Ishikawa (cell line): ENCODE data around the gene LTBP4.

ENCODE experiments used
- CEBPB ChIP-seq: IDR thresholded peaks from 2 replicates; pipeline ENCODE4 v1.6.1; 2012
- EGR1 ChIP-seq: IDR thresholded peaks from 2 replicates; pipeline ENCODE4 v1.6.1; 2012
- EP300 ChIP-seq: IDR thresholded peaks from 2 replicates; pipeline ENCODE4 v1.6.1; 2012; ENCODE audit warnings: borderline replicate concordance
- FOXM1 ChIP-seq: IDR thresholded peaks from 2 replicates; pipeline ENCODE4 v1.6.1; 2012; ENCODE audit warnings: low read depth, borderline replicate concordance
- NFIC ChIP-seq: IDR thresholded peaks from 2 replicates; pipeline ENCODE4 v1.6.1; 2012
- RAD21 ChIP-seq: IDR thresholded peaks from 2 replicates; pipeline ENCODE4 v1.6.1; 2012; ENCODE audit warnings: low read depth
- TAF1 ChIP-seq: IDR thresholded peaks from 2 replicates; pipeline ENCODE4 v1.6.1; 2012; ENCODE audit warnings: low read depth, mild to moderate bottlenecking
- TCF12 ChIP-seq: IDR thresholded peaks from 2 replicates; pipeline ENCODE4 v1.6.1; 2012; ENCODE audit warnings: low read depth
- TEAD4 ChIP-seq: IDR thresholded peaks from 2 replicates; pipeline ENCODE4 v1.6.1; 2012
- YY1 ChIP-seq: IDR thresholded peaks from 2 replicates; pipeline ENCODE4 v1.6.1; 2012; ENCODE audit warnings: low read depth
- ZBTB7A ChIP-seq: IDR thresholded peaks from 2 replicates; pipeline ENCODE4 v1.6.1; 2012; ENCODE audit warnings: low read depth
- TF ChIP-seq, protein P1 (sequence below): IDR thresholded peaks from 2 replicates; pipeline ENCODE4 v1.6.1; 2012
- TF ChIP-seq, protein P2 (sequence below): IDR thresholded peaks from 2 replicates; pipeline ENCODE4 v1.6.1; 2012; ENCODE audit warnings: low read depth, mild to moderate bottlenecking
- TF ChIP-seq, protein P3 (sequence below): IDR thresholded peaks from 2 replicates; pipeline ENCODE4 v1.6.1; 2012

LTBP4 gene

DNA sequence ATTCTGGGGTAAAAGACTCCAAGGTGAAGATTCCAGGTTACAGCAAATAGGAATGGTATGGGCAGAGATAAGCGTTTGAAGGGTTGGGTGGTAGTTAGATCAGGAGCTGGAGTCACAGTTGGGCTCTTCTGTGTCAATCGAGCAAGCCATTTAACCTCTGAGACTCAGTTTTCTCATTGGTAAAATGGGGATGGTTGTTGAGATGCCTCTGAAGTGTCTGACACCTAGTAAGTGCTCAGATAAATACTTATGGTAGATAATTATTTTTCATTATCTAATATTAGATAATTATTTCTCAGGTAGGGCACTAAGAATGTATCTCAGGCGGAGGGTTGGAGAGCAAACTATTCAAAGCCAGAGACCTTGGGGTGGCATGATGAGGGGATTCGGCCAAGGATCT lies 7.8 kb downstream of the LTBP4 start:
- TF ChIP-seq YY1 (no peak), EP300 (no peak), RAD21 (no peak), TCF12 (no peak), CEBPB (no peak), TAF1 (no peak), FOXM1 (no peak), TEAD4 (no peak), NFIC (no peak), ZBTB7A (no peak)
- TF ChIP-seq, protein P1, sequence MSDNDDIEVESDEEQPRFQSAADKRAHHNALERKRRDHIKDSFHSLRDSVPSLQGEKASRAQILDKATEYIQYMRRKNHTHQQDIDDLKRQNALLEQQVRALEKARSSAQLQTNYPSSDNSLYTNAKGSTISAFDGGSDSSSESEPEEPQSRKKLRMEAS, result no peak
- TF ChIP-seq, protein P2, sequence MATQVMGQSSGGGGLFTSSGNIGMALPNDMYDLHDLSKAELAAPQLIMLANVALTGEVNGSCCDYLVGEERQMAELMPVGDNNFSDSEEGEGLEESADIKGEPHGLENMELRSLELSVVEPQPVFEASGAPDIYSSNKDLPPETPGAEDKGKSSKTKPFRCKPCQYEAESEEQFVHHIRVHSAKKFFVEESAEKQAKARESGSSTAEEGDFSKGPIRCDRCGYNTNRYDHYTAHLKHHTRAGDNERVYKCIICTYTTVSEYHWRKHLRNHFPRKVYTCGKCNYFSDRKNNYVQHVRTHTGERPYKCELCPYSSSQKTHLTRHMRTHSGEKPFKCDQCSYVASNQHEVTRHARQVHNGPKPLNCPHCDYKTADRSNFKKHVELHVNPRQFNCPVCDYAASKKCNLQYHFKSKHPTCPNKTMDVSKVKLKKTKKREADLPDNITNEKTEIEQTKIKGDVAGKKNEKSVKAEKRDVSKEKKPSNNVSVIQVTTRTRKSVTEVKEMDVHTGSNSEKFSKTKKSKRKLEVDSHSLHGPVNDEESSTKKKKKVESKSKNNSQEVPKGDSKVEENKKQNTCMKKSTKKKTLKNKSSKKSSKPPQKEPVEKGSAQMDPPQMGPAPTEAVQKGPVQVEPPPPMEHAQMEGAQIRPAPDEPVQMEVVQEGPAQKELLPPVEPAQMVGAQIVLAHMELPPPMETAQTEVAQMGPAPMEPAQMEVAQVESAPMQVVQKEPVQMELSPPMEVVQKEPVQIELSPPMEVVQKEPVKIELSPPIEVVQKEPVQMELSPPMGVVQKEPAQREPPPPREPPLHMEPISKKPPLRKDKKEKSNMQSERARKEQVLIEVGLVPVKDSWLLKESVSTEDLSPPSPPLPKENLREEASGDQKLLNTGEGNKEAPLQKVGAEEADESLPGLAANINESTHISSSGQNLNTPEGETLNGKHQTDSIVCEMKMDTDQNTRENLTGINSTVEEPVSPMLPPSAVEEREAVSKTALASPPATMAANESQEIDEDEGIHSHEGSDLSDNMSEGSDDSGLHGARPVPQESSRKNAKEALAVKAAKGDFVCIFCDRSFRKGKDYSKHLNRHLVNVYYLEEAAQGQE, result no peak

DNA sequence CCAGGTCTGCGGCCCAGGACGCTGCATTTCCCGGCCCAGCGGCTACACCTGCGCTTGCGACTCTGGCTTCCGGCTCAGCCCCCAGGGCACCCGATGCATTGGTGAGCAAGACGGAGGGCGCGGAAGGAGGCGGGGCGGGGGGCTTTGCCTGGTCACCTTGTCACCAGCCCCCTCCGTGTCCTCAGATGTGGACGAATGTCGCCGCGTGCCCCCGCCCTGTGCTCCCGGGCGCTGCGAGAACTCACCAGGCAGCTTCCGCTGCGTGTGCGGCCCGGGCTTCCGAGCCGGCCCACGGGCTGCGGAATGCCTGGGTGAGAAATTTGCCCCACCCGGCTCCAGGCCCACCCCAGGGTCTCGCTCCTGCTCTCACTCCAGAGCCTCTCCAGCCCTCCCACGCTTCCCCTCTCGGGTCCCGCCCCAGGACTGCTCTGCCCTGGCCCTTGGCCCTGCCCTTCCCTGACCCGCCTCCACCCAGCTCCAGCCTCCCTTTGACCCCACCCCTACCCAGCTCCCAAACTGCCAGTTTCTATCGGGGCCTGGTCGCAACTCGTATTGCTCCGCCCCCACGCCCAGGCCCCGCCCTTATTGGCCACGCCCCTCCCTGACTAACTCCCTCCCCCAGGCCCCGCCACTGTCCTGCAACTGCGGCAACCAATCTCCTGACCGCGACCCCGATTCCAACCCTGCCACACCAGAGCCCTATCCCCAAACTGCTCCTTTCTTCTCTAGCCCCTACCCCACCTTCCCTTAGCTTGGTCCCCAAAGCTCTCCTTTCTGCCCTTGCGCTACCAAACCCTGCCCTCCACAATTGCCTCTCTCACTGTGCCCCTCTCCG lies 8.6 kb downstream of the LTBP4 start:
- TF ChIP-seq, protein P1, result peak; percentile 59; the same call in 1 of the 2 replicates
- no peak for TF ChIP-seq FOXM1
- TF ChIP-seq, protein P3, sequence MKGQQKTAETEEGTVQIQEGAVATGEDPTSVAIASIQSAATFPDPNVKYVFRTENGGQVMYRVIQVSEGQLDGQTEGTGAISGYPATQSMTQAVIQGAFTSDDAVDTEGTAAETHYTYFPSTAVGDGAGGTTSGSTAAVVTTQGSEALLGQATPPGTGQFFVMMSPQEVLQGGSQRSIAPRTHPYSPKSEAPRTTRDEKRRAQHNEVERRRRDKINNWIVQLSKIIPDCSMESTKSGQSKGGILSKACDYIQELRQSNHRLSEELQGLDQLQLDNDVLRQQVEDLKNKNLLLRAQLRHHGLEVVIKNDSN, result no peak
- no peak for TF ChIP-seq NFIC
- peak; percentile 89 for TF ChIP-seq EGR1
- peak; percentile 76; the same call in 1 of the 2 replicates for TF ChIP-seq ZBTB7A

DNA sequence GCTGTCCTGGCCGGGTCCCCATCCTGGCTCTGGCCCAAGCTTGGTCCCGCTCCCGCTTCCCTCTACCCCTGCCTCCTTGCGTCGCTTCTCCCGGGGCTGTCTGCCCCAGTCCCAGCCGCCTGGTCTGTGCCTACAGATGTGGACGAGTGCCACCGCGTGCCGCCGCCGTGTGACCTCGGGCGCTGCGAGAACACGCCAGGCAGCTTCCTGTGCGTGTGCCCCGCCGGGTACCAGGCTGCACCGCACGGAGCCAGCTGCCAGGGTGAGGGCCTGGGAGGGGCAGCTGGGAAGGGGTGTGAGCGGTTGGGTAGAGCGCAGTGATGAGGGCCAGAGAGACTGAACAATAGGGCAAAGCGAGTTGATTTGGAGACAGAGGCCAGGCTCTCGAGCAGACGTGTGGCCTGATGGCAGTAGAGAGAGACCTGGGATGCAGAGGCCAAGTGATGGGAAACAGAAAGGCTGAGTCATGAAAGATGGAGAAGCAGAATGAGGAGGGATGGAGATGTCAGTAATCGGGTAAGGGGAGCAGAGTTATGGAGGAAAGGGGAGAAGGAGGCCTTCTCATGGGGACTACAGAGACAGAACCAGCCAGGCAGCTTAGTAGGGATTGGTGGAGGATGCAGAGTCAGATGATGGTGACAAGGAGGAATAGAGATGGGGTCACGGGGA lies 9.4 kb downstream of the LTBP4 start:
- TF ChIP-seq, protein P1, result peak; percentile 36; the same call in 1 of the 2 replicates
- no peak for TF ChIP-seq NFIC
- TF ChIP-seq RAD21, result no peak
- no peak for TF ChIP-seq YY1
- TF ChIP-seq ZBTB7A, result no peak
- TF ChIP-seq TCF12, result no peak
- TF ChIP-seq, protein P3, result 0 out of 2 replicates have a peak, but pooled peaks have one; percentile 14
- no peak for TF ChIP-seq FOXM1
- no peak for TF ChIP-seq EGR1

DNA sequence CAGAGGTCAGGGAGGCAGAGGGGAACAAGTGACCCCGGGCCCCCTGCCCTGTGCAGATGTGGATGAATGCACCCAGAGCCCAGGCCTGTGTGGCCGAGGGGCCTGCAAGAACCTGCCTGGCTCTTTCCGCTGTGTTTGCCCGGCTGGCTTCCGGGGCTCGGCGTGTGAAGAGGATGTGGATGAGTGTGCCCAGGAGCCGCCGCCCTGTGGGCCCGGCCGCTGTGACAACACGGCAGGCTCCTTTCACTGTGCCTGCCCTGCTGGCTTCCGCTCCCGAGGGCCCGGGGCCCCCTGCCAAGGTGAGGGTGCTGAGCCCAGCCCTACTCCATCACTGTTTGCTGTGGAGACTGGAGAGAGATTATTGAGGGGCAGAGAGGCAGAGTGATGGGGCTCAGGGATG lies 9.9 kb downstream of the LTBP4 start:
- no peak for TF ChIP-seq RAD21
- no peak for TF ChIP-seq CEBPB
- no peak for TF ChIP-seq EGR1

DNA sequence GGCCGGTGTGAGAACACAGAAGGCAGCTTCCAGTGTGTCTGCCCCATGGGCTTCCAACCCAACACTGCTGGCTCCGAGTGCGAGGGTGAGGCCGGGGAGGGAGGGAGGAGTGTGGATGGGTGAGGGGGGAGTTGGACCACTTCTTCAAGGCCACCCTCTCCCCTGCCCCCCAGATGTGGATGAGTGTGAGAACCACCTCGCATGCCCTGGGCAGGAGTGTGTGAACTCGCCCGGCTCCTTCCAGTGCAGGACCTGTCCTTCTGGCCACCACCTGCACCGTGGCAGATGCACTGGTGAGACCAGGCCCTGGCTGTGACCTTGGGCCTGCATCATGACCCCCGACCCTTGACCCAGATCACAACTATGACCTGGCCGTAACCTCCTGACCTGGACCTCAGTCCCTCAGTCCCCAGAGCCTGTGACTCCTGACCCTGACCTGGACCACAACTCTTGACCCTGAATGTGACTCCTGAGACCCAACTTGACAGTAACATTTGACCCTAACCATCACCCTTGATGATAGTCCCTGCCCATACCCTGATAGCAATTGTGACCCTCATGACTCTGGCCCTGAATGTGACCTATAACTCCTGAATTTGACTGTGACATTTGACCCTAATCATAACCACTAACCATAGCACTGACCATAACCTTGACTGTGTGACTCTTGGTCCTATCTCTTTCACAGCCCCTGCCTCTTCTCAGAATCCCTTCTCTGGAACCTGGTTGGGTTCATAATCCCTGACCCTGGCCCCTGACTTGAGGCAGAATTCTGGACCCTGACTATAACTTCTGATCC lies 10.9 kb downstream of the LTBP4 start:
- TF ChIP-seq CEBPB (no peak), TCF12 (no peak), NFIC (no peak), YY1 (no peak), RAD21 (no peak), ZBTB7A (no peak), EGR1 (no peak), EP300 (no peak), FOXM1 (no peak)
- TF ChIP-seq, protein P2, result no peak
- TF ChIP-seq, protein P3, result no peak
